HL-60 (cell line): ENCODE measurements around the gene INTS7.
"Not testable (repeated sequence)": the region's sequence is repeated elsewhere in the genome, so short reads cannot be mapped to it uniquely, and the experiment has no call there.

Experiments used
- DNase-seq, 2 experiments: peaks; one replicate each; pipeline ENCODE4 v3.0.0-alpha.2; 2010 to 2020; ENCODE audit warnings: low read depth in 1 of 2, low spot score in 1 of 2
- H3K27ac ChIP-seq: fragments of 250-450 bp; sonication (Bioruptor Pico); replicated peaks from 2 replicates; pipeline ENCODE4 v1.5.1; 2020; ENCODE audit warnings: mild to moderate bottlenecking, moderate library complexity
- H3K27me3 ChIP-seq: fragments of 250-450 bp; sonication (Bioruptor Pico); 2 replicates; pipeline ENCODE4 v1.5.1; 2021; ENCODE audit warnings: mild to moderate bottlenecking, moderate library complexity; ENCODE audit not compliant: insufficient read depth, poor library complexity, severe bottlenecking
- H3K4me3 ChIP-seq: replicated peaks from 2 replicates; pipeline ENCODE4 v1.5.1; 2011; ENCODE audit warnings: mild to moderate bottlenecking, control low read depth, low read length; ENCODE audit not compliant: insufficient read depth
- GABPA ChIP-seq: IDR thresholded peaks from 2 replicates; pipeline ENCODE4 v1.6.1; 2012; ENCODE audit warnings: low read depth
- POLR2AphosphoS5 ChIP-seq: IDR thresholded peaks from 2 replicates; pipeline ENCODE4 v1.6.1; 2012; ENCODE audit warnings: low read depth
- SPI1 ChIP-seq: IDR thresholded peaks from 2 replicates; pipeline ENCODE4 v1.6.1; 2012; ENCODE audit warnings: low read depth, mild to moderate bottlenecking, borderline replicate concordance
- TF ChIP-seq, protein P1 (sequence below): IDR thresholded peaks from 2 replicates; pipeline ENCODE4 v1.6.1; 2012; ENCODE audit warnings: low read depth; ENCODE audit not compliant: insufficient replicate concordance
- TF ChIP-seq, protein P2 (sequence below): IDR thresholded peaks from one replicate; pipeline ENCODE4 v1.5.1; 2011; ENCODE audit warnings: low read length, control low read depth, inconsistent platforms; ENCODE audit not compliant: insufficient read depth

INTS7 gene

DNA sequence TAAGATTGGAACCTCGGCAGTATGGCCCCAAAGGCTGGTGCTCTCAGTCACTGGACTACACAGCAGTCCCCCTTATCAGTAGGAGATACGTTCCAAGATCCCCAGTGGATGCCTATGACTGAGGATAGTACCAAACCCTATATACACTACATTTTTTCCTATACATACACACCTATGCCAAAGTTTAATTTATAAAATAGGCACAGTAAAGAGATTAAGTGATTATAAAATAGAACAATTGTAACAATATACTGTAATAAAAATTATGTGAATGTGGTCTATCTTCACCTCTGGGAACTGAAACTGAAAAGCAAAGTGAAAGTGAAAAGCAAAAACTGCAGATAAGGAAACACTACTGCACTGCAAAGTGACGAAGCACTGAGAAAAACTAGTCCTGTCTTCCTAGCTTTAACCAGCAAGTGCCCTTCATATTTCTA is 96.8 kb downstream of the INTS7 start:
- Histone ChIP-seq H3K27ac (no peak overlapping the region), H3K4me3 (no peak overlapping the region), H3K27me3 (no peaks in the 10 kb centered on the region)
- no peak for DNase-seq
- TF ChIP-seq, protein P1, sequence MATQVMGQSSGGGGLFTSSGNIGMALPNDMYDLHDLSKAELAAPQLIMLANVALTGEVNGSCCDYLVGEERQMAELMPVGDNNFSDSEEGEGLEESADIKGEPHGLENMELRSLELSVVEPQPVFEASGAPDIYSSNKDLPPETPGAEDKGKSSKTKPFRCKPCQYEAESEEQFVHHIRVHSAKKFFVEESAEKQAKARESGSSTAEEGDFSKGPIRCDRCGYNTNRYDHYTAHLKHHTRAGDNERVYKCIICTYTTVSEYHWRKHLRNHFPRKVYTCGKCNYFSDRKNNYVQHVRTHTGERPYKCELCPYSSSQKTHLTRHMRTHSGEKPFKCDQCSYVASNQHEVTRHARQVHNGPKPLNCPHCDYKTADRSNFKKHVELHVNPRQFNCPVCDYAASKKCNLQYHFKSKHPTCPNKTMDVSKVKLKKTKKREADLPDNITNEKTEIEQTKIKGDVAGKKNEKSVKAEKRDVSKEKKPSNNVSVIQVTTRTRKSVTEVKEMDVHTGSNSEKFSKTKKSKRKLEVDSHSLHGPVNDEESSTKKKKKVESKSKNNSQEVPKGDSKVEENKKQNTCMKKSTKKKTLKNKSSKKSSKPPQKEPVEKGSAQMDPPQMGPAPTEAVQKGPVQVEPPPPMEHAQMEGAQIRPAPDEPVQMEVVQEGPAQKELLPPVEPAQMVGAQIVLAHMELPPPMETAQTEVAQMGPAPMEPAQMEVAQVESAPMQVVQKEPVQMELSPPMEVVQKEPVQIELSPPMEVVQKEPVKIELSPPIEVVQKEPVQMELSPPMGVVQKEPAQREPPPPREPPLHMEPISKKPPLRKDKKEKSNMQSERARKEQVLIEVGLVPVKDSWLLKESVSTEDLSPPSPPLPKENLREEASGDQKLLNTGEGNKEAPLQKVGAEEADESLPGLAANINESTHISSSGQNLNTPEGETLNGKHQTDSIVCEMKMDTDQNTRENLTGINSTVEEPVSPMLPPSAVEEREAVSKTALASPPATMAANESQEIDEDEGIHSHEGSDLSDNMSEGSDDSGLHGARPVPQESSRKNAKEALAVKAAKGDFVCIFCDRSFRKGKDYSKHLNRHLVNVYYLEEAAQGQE: no peak
- TF ChIP-seq POLR2AphosphoS5 (no peak), SPI1 (no peak), GABPA (no peak)
- TF ChIP-seq, protein P2, sequence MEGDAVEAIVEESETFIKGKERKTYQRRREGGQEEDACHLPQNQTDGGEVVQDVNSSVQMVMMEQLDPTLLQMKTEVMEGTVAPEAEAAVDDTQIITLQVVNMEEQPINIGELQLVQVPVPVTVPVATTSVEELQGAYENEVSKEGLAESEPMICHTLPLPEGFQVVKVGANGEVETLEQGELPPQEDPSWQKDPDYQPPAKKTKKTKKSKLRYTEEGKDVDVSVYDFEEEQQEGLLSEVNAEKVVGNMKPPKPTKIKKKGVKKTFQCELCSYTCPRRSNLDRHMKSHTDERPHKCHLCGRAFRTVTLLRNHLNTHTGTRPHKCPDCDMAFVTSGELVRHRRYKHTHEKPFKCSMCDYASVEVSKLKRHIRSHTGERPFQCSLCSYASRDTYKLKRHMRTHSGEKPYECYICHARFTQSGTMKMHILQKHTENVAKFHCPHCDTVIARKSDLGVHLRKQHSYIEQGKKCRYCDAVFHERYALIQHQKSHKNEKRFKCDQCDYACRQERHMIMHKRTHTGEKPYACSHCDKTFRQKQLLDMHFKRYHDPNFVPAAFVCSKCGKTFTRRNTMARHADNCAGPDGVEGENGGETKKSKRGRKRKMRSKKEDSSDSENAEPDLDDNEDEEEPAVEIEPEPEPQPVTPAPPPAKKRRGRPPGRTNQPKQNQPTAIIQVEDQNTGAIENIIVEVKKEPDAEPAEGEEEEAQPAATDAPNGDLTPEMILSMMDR: no peak

GRCh38 chr1:211937422-211937821 is 97.9 kb downstream of the INTS7 start:
- not testable (repeated sequence) for H3K27ac ChIP-seq

DNA sequence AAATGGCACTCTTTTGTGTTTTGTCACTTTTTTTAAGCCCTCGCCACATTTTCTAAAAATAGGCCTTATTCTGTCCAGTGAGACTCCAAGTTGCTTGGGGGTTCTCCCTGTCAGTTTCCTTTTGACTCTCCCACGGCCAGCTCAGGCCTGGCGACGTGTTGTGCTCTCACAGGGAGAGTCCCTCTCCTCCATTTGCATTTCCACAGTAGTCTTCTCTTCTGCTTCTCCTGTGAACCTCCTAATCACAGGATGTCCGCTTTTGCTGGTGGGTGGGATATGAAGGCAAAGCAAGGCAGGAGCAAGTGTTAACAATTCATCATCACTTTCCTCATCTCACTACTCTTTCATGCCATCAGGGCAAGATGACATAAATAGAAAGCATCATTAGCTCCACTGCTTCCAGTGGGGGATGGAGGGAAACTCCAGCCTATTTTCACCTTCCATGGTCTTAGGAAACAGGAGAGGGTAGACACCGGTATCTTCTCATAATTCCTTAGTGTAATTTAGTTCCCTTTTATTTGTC is 99.8 kb downstream of the INTS7 start:
- Histone ChIP-seq H3K27me3 (no peaks in the 10 kb centered on the region), H3K4me3 (no peak overlapping the region), H3K27ac (no peak overlapping the region)
- no peak for DNase-seq
- TF ChIP-seq POLR2AphosphoS5 (no peak), SPI1 (no peak), GABPA (no peak)
- TF ChIP-seq, protein P1: no peak

More at GRCh38 chr1:211937422-211937821, 97.9 kb downstream of the INTS7 start:
- not testable (repeated sequence) for H3K27me3 ChIP-seq, H3K4me3 ChIP-seq, DNase-seq

DNA sequence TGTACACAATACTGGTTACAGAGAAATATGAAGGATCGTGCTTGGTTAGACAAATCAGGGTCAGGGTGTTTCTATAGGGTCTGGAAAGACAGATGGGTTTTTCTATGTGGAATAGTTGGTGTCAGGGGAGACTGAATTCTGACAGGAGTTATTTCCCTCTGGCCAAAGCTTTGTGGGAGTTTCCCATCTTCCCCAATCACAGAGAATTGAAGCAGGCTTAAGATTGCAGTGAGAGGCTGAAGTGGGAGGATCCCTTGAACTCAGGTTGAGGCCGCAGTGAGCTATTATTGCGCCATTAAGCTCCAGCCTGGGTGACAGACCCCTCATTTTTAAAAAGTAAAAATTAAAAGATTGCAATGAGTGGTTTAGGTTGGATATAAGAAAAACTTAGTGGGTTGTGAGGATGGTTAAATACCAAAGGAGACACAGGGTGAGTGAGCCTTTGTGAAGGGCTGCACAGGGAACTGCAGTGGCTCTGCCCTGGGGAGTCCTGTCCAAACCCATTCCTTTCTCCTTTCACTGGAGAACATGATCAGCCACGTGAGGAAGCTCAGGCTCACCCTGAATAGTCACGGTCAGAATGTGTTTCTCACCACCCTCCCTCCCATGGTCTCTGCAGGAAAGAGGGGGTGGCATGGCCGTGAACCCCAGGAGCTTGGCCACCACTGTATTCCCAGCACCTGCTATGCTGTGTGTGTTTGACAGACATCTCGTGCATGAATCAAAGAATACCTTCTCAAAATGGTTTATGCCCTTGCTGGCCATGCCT is 101.2 kb downstream of the INTS7 start:
- H3K27ac ChIP-seq: no peak overlapping the region
- no peak for TF ChIP-seq SPI1
- TF ChIP-seq POLR2AphosphoS5: 0 out of 2 replicates have a peak, but pooled peaks have one; percentile 22
- TF ChIP-seq, protein P1: no peak
- no peak for DNase-seq

More for the DNA sequence above, 101.2 kb downstream of the INTS7 start:
- Histone ChIP-seq H3K27me3 (no peaks in the 10 kb centered on the region), H3K4me3 (no peak overlapping the region)
